H1 (cell line): ENCODE measurements around the gene MRPL17. TPM values are rescaled to one million over a fixed set of nuclear protein-coding genes. Genes with fewer than 3 reads are reported as not detected.

Experiments
- CTCF ChIA-PET: fragments of 300-600 bp; sonication (Branson Sonifier 250); formaldehyde crosslinking; loops from one replicate; lab custom pipeline; 2021; ENCODE audit not compliant: partially characterized antibody; lab: Charles Lee
- POLR2A ChIA-PET: fragments of 300-600 bp; sonication (Branson Sonifier 250); formaldehyde crosslinking; loops from one replicate; lab custom pipeline; 2021; ENCODE audit warnings: inconsistent platforms; ENCODE audit not compliant: partially characterized antibody; lab: Charles Lee
- DNase-seq, 2 experiments: peaks; one replicate each; pipeline versions ENCODE4 v3.0.0 to v3.0.0-alpha.2; 2010 to 2022; ENCODE audit warnings: low spot score in 2 of 2, low read depth in 1 of 2, mixed read lengths in 1 of 2
- FAIRE-seq: peaks from 2 replicates; lab custom pipeline; 2011; peaks lifted over from hg19 to GRCh38; lab: Jason Lieb, UNC
- H2AFZ ChIP-seq: 2 replicates; pipeline ENCODE4 v1.8.1; 2012; ENCODE audit warnings: low read length, inconsistent platforms
- H2AK5ac ChIP-seq: 2 replicates; pipeline ENCODE4 v1.6.1; 2013; ENCODE audit warnings: low read depth, low read length
- H2BK120ac ChIP-seq: replicated peaks from 2 replicates; pipeline ENCODE3; 2013; ENCODE audit warnings: low read depth, low read length, inconsistent platforms
- H2BK12ac ChIP-seq: 2 replicates; pipeline ENCODE4 v1.6.1; 2013; ENCODE audit warnings: low read depth, low read length
- H2BK15ac ChIP-seq: 2 replicates; pipeline ENCODE4 v1.6.1; 2013; ENCODE audit warnings: low read length
- H2BK20ac ChIP-seq: 2 replicates; pipeline ENCODE4 v1.6.1; 2013; ENCODE audit warnings: low read length
- H2BK5ac ChIP-seq: 2 replicates; pipeline ENCODE4 v1.6.1; 2013; ENCODE audit warnings: low read depth, low read length
- H3K14ac ChIP-seq: 2 replicates; pipeline ENCODE4 v1.6.1; 2013; ENCODE audit warnings: inconsistent platforms; ENCODE audit not compliant: insufficient read length
- H3K18ac ChIP-seq: 2 replicates; pipeline ENCODE4 v1.6.1; 2013; ENCODE audit warnings: low read length; ENCODE audit errors: extremely low read depth
- H3K23ac ChIP-seq: 2 replicates; pipeline ENCODE4 v1.6.1; 2013; ENCODE audit warnings: inconsistent platforms; ENCODE audit not compliant: insufficient read length
- H3K23me2 ChIP-seq: 2 replicates; pipeline ENCODE4 v1.6.1; 2013; ENCODE audit warnings: low read depth, low read length
- H3K27ac ChIP-seq: 2 replicates; pipeline ENCODE4 v1.6.1; 2011; ENCODE audit warnings: low read depth, low read length, inconsistent platforms
- H3K27me3 ChIP-seq, 4 experiments: replicated peaks in 1 of 4; 1 replicate in 1 of 4; 2 replicates in 3 of 4; pipeline versions ENCODE4 v1.6.1 to v1.8.1; 2011 to 2013; ENCODE audit warnings: low read length in 3 of 4, mild to moderate bottlenecking in 3 of 4, inconsistent platforms in 2 of 4, mixed read lengths in 2 of 4, moderate library complexity in 1 of 4; ENCODE audit not compliant: control insufficient read depth in 3 of 4, insufficient read depth in 3 of 4; ENCODE audit errors: extremely low read depth in 1 of 4
- H3K36me3 ChIP-seq, 4 experiments: 2 replicates each; pipeline versions ENCODE4 v1.6.1 to v1.8.1; 2011 to 2013; ENCODE audit warnings: mild to moderate bottlenecking in 4 of 4, low read length in 3 of 4, moderate library complexity in 2 of 4, control low read depth in 1 of 4, inconsistent platforms in 1 of 4; ENCODE audit not compliant: insufficient read depth in 4 of 4, control insufficient read depth in 2 of 4
- H3K4ac ChIP-seq: replicated peaks from 2 replicates; pipeline ENCODE3; 2013; ENCODE audit warnings: low read length, low read depth, mixed read lengths, inconsistent platforms; ENCODE audit not compliant: insufficient read length
- H3K4me1 ChIP-seq, 4 experiments: replicated peaks in 1 of 4; 1 replicate in 1 of 4; 2 replicates in 3 of 4; pipeline versions ENCODE4 v1.6.1 to v1.8.1; 2011 to 2013; ENCODE audit warnings: low read length in 3 of 4, inconsistent platforms in 2 of 4, mixed read lengths in 1 of 4; ENCODE audit not compliant: insufficient read depth in 4 of 4, control insufficient read depth in 3 of 4
- H3K4me2 ChIP-seq, 2 experiments: 2 replicates each; pipeline versions ENCODE4 v1.6.1 to v1.8.1; 2011 to 2013; ENCODE audit warnings: low read depth in 2 of 2, low read length in 2 of 2, control low read depth in 1 of 2, inconsistent platforms in 1 of 2, mild to moderate bottlenecking in 1 of 2; ENCODE audit not compliant: insufficient read depth in 1 of 2
- H3K4me3 ChIP-seq, 4 experiments: fragments of 200-600, 300-600 bp in 1 of 4; sonication (generic), shearing (Covaris generic), sonication (Bioruptor Twin) in 1 of 4; 2 replicates each; pipeline versions ENCODE4 v1.5.1 to v1.8.1; 2011 to 2016; ENCODE audit warnings: low read length in 4 of 4, low read depth in 3 of 4, control low read depth in 2 of 4, inconsistent platforms in 2 of 4, mild to moderate bottlenecking in 2 of 4, mixed read lengths in 1 of 4, moderate library complexity in 1 of 4; ENCODE audit not compliant: insufficient read depth in 2 of 4; ENCODE audit errors: extremely low read depth in 1 of 4
- H3K56ac ChIP-seq: replicated peaks from 2 replicates; pipeline ENCODE3; 2013; ENCODE audit warnings: low read depth, mild to moderate bottlenecking, mixed read lengths, low read length, inconsistent platforms; ENCODE audit not compliant: insufficient read length
- H3K79me1 ChIP-seq: 2 replicates; pipeline ENCODE4 v1.6.1; 2013; ENCODE audit warnings: low read depth, low read length, control low read depth
- H3K79me2 ChIP-seq, 2 experiments: 2 replicates each; pipeline versions ENCODE4 v1.6.1 to v1.8.1; 2012 to 2013; ENCODE audit warnings: low read length in 2 of 2, mild to moderate bottlenecking in 2 of 2, inconsistent platforms in 1 of 2; ENCODE audit not compliant: insufficient read depth in 2 of 2, control insufficient read depth in 1 of 2
- H3K9ac ChIP-seq, 4 experiments: replicated peaks in 1 of 4; 1 replicate in 1 of 4; 2 replicates in 3 of 4; pipeline versions ENCODE4 v1.6.1 to v1.8.1; 2011 to 2013; ENCODE audit warnings: low read depth in 3 of 4, low read length in 3 of 4, control low read depth in 2 of 4, mild to moderate bottlenecking in 2 of 4, moderate library complexity in 2 of 4, inconsistent platforms in 1 of 4; ENCODE audit errors: extremely low read depth in 1 of 4
- H3K9me3 ChIP-seq, 2 experiments: 2 replicates each; pipeline versions ENCODE4 v1.6.1 to v1.8.1; 2012 to 2013; ENCODE audit warnings: mild to moderate bottlenecking in 2 of 2, moderate library complexity in 2 of 2, control low read depth in 1 of 2, inconsistent platforms in 1 of 2, low read depth in 1 of 2, low read length in 1 of 2, mixed read lengths in 1 of 2; ENCODE audit not compliant: insufficient read depth in 2 of 2
- H4K20me1 ChIP-seq, 2 experiments: replicated peaks in 1 of 2; 2 replicates each; pipeline versions ENCODE3 to v1.8.1; 2011 to 2013; ENCODE audit warnings: inconsistent platforms in 2 of 2, low read length in 2 of 2, mild to moderate bottlenecking in 1 of 2; ENCODE audit not compliant: insufficient read depth in 2 of 2, control insufficient read depth in 1 of 2
- H4K5ac ChIP-seq: 2 replicates; pipeline ENCODE4 v1.6.1; 2013; ENCODE audit warnings: low read length, low read depth, mixed read lengths, inconsistent platforms; ENCODE audit not compliant: insufficient read length
- H4K8ac ChIP-seq: 2 replicates; pipeline ENCODE4 v1.8.0; 2013; ENCODE audit warnings: mild to moderate bottlenecking, moderate library complexity, low read length, inconsistent platforms; ENCODE audit not compliant: insufficient read depth; ENCODE audit errors: extremely low read depth
- H4K91ac ChIP-seq: replicated peaks from 2 replicates; pipeline ENCODE3; 2013; ENCODE audit warnings: low read length, mixed read lengths, inconsistent platforms; ENCODE audit not compliant: insufficient read length
- CEBPB ChIP-seq: IDR thresholded peaks from 2 replicates; pipeline ENCODE4 v1.6.1; 2012; ENCODE audit warnings: low read depth, low read length
- CHD1 ChIP-seq: IDR thresholded peaks from 2 replicates; pipeline ENCODE4 v1.6.1; 2012; ENCODE audit warnings: low read depth, low read length, improper control_type of control experiment
- CREB1 ChIP-seq: IDR thresholded peaks from 2 replicates; pipeline ENCODE4 v1.6.1; 2012; ENCODE audit warnings: inconsistent platforms
- FOSL1 ChIP-seq: IDR thresholded peaks from 2 replicates; pipeline ENCODE4 v1.6.1; 2011; ENCODE audit warnings: mild to moderate bottlenecking, low read depth, low read length, moderate library complexity; ENCODE audit not compliant: insufficient read depth
- HDAC6 ChIP-seq: IDR thresholded peaks from one replicate; pipeline ENCODE4 v1.7.1; 2012; ENCODE audit warnings: low read depth, mild to moderate bottlenecking, inconsistent platforms, low read length, moderate library complexity
- KDM5A ChIP-seq: fragments of 200-600 bp; IDR thresholded peaks from 2 replicates; pipeline ENCODE4 v1.7.1; 2012; ENCODE audit warnings: mild to moderate bottlenecking, low read length, inconsistent platforms, mixed read lengths
- NANOG ChIP-seq: IDR thresholded peaks from 2 replicates; pipeline ENCODE4 v1.6.1; 2011; ENCODE audit warnings: low read length, low read depth, mild to moderate bottlenecking, inconsistent platforms; ENCODE audit not compliant: insufficient read depth, poor library complexity, severe bottlenecking
- SIRT6 ChIP-seq: IDR thresholded peaks from one replicate; pipeline ENCODE4 v1.7.1; 2012; ENCODE audit warnings: low read length, inconsistent platforms
- SIX5 ChIP-seq: IDR thresholded peaks from 2 replicates; pipeline ENCODE4 v1.6.1; 2011; ENCODE audit warnings: mild to moderate bottlenecking, low read depth, low read length
- TCF12 ChIP-seq: IDR thresholded peaks from 2 replicates; pipeline ENCODE4 v1.6.1; 2011; ENCODE audit warnings: low read depth, mild to moderate bottlenecking, low read length
- WGBS, 2 experiments: shearing (Covaris generic) in 1 of 2; methylation state at CpG; one replicate each; pipeline versions ENCODE4 v1.1.6 to v1.1.7; 2013 to 2015; ENCODE audit warnings: low lambda C conversion rate in 2 of 2, mixed read lengths in 2 of 2, inconsistent platforms in 1 of 2, low coverage in 1 of 2, missing lambda C conversion rate in 1 of 2; ENCODE audit not compliant: insufficient replicate concordance in 2 of 2, insufficient coverage in 1 of 2, insufficient read length in 1 of 2; ENCODE audit errors: extremely low coverage in 1 of 2, missing lambda C conversion rate in 1 of 2; 5-methylcytosine and 5-hydroxymethylcytosine counted together
- polyA plus RNA-seq, 7 experiments: library from polyadenylated mRNA; depleted of rRNA in 3 of 7; stranded (reverse) in 5 of 7; unstranded in 2 of 7; fragments of >200 nt in 5 of 7; fragments of 200-250 nt in 2 of 7; gene quantifications; 1 replicate in 5 of 7; 2 replicates in 1 of 7; 4 replicates in 1 of 7; pipeline versions ENCODE4 v1.2.1 to v1.2.3, GENCODE V29; 2011 to 2013; ENCODE audit warnings: missing spikeins in 2 of 7, mixed read lengths in 2 of 7
- total RNA-seq: library from RNA; stranded (reverse); fragmentation: NEBNext Ultra II Directional; extraction: Animal tissue kit (Norgen Biotek cat#: 25700); gene quantifications from 2 replicates; pipeline ENCODE4 v1.2.1, GENCODE V29; 2021
- TF ChIP-seq, protein P1 (sequence below): IDR thresholded peaks from 2 replicates; pipeline ENCODE4 v1.6.1; 2012; ENCODE audit warnings: inconsistent platforms

The MRPL17 gene
- total and polyA plus RNA-seq, 2 of the 8 experiments (the other 6 are each of a cell fraction or from before 2014, with no cell fraction given) = 55.7 to 70.5 TPM

DNA sequence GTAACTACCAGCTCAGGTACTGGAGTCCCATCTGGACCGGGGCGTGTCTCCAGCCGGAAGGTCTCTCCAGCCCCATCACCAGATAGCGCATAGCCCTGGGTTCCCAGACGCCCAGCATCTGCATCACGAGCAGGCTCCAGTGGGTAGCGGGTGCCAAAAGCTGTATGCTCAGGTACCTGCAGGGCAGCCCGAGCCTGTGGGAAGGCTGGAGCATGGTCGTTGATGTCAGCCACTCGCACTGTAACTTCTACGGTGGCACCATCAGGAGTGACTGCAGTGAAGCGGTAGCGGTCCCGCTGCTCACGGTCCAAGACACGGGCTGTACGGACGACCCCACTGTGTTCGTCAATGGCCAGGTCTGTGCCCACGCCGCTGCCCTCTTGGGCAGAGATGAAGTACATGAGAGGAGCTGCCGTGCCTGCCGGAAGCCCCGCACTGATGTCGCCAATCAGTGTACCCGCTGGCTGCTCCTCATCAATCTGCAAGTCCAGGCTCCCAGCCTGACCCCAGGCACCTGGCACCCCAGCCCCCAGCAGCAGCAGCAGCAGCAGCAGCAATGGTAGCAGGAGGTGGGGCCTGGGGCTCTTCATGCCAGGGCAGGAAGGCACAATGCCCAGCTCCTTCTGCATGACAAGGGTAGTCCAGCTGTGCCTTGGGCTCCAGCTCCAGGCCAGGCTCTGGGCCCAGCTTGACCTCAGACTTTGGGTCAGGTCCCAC is 42.0 kb downstream of the MRPL17 start:
- Histone ChIP-seq H3K4me3 (no peak overlapping the region), H4K20me1 (peaks cover 0 to 2% of the 10 kb centered on the region in 2 experiments), H4K5ac (no peak overlapping the region), H3K27me3 (no peaks in the 10 kb centered on the region; a peak in 1 of 7 replicates), H3K79me2 (no peaks in the 10 kb centered on the region), H3K23me2 (no peaks in the 10 kb centered on the region), H2BK20ac (no peak overlapping the region), H2BK12ac (no peak overlapping the region), H3K9ac (no peak overlapping the region), H2BK15ac (no peak overlapping the region), H2BK5ac (no peak overlapping the region), H4K8ac (peak overlapping the region; percentile 30; the same call in 1 of the 2 replicates), H3K4me1 (no peaks in the 10 kb centered on the region), H3K23ac (no peak overlapping the region), H3K56ac (no peak overlapping the region), H2BK120ac (no peak overlapping the region), H3K36me3 (no peaks in the 10 kb centered on the region; a peak in 1 of 8 replicates), H3K14ac (no peak overlapping the region), H4K91ac (no peak overlapping the region), H2AFZ (no peak overlapping the region), H3K4ac (no peak overlapping the region), H3K9me3 (no peaks in the 10 kb centered on the region), H2AK5ac (no peak overlapping the region), H3K79me1 (no peaks in the 10 kb centered on the region), H3K27ac (no peak overlapping the region), H3K4me2 (no peak overlapping the region), H3K18ac (no peak overlapping the region)
- POLR2A ChIA-PET = interaction anchor here (0.6 kb wide), 1 partner anchor 145 kb away, joined by 3 read pairs; no protein-coding TSS in a partner anchor
- TF ChIP-seq HDAC6 (no peak), SIRT6 (no peak), SIX5 (no peak), TCF12 (no peak), CREB1 (no peak), NANOG (no peak), FOSL1 (no peak), CHD1 (no peak), CEBPB (no peak), KDM5A (no peak)
- TF ChIP-seq, protein P1, sequence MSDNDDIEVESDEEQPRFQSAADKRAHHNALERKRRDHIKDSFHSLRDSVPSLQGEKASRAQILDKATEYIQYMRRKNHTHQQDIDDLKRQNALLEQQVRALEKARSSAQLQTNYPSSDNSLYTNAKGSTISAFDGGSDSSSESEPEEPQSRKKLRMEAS = no peak
- FAIRE-seq (no peak), DNase-seq (no peak)
- 94% methylated on average over 26 of the region's 26 CpGs; no CpG with 5 or more reads in 1 of the 2 experiments for WGBS, 2 experiments
- CTCF ChIA-PET = interaction anchor here (1.1 to 2.7 kb wide), 6 partner anchors 9 to 110 kb away, joined by 3 to 10 read pairs (median 4); partner anchors contain the start of gene TAF10
